Measurements from ENCODE around the gene PLAGL2.

Gene PLAGL2

DNA sequence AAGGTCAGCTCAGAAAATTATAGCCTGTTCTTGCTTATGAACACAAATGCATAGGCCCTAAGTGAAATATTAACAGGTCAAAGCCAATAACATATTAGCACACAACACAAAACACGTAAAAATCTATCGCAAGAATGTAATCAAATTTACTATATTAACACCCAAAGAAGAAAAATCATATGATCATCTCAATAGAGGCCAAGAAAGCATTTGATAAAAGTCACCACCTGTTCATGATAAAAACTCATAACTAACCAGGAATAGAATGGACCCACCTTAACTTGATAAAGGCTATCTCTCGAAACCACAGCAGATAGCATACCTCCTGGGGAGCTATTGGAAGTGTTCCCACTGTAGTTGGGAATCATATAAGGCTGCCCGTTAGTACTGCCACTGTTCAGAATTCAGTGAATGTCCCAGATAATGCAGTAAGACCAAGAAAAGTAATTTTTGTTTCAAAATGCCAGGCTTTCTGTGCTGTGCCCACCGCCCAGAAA is 21.8 kb upstream of the PLAGL2 start:
- no peak for DNase-seq

DNA sequence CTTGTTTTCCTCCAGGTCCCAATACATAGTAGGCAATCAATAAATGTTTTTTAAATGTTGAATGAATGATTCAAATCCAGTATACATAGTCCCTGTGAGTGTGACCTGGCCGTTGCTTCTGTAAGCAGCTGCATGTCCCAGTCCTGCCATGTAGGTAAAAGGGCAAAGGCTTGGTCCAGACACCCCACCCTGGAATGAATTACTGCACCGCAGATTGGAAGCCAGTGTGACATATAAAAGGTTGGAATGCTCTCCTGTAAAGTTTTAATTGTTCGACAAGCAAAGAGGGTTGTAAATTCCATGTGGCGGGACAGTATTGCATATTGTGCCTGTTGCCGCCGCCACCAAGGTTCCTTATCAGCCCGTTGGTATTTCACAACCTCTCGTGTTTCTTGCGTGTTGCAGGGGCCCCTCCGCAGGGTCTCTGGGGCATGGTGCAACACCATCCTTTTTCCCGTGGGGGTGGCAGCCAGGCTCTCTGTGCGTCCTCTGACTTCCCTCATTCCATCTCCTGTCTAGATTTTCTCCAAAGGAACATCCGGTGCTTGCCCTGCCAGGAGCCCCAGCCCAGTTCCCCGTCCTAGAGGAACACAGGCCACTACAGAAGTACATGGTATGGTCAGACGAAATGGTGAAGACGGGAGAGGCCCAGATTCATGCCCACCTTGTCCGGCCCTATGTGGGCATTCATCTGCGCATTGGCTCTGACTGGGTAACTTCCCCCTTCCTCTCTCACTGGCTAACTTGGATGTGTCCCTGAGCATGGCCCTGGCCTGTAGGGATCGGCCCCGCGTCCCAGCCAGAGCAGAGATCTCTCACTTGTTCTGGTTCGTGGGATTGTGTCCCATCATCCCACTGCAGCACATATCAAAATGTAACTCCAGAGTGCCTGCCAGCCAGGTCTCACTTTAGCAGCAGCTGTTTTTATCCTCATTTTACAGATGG is 20.5 kb upstream of the PLAGL2 start:
- DNase-seq, result no peak

DNA sequence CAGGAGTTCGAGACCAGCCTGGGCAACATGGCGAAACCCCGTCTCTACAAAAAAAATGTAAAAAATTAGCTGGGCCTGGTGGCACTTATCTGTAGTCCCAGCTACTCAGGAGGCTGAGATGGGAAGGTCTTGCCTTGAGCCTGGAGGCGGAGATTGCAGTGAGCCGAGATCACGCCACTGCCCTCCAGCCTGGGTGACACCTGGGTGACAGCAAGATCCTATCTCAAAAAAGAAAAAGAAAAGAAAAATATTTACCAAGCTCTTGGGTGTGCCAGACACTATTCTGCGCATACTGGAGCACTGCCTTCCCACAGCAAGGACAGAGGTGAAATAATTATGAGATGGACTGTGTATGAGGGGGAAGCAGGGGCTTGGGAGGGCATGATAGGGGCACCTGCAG is 19.8 kb upstream of the PLAGL2 start:
- DNase-seq, result peak; percentile 67

DNA sequence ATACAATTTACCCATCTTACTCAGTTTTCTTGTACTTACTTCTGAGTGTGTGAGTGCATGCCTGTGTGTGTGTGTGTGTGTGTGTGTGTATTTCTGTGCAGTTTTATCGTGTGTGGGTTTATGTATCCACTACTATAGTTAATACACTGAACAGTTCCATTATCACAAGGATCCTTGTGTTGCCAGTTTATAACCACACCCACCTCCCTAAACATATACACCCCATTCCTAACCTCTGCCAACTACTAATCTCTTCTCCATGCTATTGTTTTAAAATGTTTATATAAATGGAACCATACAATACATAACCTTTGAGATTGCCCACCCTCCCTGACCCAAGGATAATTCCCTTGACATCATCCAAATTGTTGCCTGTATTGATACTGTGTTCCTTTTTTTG is 18.8 kb upstream of the PLAGL2 start:
- DNase-seq, result peak; percentile 73

DNA sequence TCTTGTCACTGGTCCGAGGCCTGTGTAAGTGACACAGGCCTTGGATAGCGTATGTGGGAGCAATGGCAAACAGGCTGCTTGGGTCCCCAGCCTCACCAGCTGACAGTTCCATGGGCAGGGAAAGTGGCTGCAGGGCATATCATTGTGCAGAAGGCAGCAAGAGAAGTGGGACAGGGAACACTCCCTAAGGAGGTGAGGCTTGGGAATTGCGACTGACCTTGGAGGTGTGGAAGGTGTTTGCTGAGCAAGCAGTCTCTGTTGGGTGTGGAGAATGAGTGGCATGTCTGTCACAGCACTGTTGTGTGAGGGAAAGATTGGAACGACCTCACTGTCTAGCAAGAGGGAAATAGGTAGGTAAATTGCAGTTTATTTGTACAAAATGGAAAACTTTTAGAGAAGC is 16.9 kb upstream of the PLAGL2 start:
- no peak for DNase-seq

DNA sequence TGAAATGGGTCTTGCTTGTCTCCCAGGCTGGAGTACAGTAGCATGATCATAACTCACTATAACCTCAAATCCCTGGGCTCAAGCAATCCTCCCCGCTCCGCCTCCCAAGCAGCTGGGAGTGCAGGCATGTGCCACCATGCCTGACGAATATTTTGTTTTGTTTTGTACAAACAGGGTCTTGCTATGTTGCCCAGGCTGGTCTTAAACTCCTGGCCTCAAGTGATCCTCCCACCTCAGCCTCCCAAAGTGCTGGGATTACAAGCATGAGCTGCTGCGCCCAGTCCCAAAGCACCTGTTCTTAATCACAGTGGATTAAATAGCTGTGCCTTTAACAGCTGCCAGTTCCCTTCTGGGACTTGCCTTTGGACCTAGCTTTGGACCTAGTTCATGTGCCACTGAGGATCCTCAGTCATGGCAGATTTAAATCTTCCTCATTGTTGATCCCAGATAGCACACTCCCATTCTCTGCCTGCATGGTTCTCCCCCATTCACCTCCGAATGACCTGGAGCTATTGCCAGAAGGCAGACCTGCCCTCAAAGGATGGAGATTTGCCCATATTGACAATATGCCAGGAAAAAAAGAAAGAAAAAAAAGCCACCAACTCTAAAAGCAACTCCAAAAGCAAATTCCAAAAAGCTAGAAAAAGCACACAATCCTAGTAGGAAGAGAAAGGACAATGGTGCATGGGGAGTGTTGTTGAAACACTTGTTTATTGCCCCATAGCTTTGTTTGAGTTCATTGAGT is 10.8 kb upstream of the PLAGL2 start:
- no peak for DNase-seq

DNA sequence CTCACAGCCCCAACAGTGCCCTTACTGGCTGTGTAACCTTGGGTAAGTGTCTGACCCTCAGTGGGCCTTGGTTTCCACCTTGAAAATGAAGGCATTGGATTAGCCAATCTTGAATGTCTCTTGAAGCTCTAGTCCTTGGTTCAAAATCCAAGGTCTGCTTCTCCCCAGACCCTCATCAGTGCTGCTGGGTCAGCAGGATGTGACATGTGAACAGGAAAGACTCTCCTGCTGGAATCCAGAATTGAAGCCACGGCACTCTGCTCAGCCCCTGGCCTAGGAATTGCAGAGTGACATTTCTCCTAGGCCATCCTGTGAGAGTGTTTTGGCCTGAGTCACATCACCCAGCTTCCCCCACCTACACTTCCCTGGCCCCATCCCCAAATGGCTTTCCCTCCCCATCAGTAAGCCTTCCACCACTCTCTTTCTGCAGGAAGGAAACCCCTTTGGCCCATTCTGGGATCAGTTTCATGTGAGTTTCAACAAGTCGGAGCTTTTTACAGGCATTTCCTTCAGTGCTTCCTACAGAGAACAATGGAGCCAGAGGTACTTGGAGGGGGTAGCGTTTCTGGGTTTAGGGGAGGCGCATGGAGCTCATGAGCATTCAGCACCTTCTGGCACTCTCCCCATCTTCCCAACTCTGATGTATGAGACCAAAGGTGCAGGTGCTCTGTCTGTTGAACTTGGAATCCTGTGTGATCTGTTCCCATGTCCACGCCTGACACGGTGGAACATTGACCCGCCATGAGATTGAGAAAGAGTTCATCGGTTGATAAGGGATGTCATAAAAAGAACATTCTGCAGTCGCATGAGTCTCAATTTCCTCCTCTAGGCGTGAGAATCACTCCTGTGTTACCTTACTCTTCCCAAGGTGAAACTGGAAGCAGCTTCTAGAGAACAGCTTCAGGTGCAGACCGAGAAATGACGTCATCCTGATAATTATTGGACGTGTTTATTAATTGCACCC is 8.9 kb upstream of the PLAGL2 start:
- DNase-seq, result no peak

DNA sequence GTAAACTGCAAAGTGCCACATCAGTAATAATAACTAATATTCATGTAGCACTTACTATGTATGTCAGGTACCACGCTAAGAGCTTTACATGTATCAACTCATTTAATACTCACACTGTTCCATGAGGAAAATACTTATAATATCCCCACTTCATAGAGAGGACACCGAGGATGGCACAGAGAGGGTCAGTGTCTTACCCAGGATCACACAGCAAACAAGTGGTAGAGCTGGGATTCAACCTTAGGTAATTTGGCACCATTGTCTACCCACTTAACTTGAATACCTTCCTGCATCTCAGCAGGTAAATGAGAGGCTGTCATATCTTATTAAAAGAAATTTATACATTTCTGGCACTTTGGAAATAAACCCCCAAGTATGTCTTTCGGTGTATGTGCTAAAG is 8.2 kb upstream of the PLAGL2 start:
- no peak for DNase-seq

DNA sequence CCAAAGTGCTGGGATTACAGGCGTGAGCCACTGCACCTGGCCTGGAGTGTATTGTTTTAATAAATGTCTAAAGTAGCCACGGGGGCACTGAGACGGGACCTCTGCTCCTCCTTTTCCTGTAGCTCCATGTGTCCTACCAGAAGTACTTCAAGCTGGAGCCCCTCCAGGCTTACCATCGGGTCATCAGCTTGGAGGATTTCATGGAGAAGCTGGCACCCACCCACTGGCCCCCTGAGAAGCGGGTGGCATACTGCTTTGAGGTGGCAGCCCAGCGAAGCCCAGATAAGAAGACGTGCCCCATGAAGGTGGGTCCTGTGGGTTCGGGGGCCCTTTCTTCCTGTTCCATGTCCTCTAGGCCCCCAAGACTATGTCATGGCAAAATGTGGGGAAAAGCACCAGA is 7.6 kb upstream of the PLAGL2 start:
- DNase-seq, result no peak

DNA sequence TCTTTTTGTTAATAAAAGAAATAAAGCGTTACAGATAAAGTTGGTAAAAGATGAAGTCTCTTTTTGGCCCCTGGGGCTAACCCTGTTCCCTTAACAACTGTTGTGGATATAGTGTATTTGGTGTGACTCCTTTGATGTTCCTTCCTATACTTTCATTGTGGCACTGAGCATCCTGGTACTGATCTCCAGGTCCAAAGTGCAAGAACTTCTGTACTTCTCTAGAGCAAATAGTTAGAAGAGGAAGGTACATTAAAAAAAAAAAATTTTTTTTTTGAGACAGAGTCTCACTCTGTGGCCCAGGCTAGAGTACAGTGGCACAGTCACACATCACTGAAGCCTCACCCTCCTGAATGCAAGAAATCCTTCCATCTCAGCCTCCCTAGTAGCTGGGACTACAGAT is 6.3 kb upstream of the PLAGL2 start:
- no peak for DNase-seq

DNA sequence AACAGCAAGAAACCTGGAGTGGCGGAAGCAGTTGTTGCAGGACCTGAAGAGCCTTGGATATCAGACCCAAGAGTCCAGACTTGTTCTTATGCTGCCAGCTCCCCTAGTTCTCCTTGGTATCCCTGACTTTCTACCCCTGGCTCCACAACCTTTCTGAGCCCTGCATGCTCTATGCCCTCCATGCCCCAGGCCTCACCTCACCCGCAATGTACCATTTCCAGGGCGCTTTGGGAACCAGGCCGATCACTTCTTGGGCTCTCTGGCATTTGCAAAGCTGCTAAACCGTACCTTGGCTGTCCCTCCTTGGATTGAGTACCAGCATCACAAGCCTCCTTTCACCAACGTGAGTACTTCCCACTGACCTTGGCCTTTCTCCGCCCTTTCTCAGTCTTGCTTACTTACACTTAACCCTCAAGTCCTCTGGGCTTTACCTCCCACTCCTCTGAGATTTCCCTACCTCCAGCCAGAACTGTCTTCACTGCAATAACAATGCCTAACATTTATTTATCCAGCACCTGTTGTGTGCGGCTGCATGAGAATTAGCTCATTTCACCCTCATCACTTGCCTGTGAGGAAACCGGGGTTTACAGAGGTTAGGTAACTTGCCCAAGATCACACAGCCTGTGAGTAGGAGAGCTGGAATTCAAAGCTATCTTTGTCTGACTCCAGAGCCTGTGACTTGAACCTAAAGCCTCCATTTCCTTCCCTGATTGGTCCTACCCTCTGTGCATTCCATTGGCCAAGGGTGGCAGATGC is 2.5 kb upstream of the PLAGL2 start:
- DNase-seq, result no peak

DNA sequence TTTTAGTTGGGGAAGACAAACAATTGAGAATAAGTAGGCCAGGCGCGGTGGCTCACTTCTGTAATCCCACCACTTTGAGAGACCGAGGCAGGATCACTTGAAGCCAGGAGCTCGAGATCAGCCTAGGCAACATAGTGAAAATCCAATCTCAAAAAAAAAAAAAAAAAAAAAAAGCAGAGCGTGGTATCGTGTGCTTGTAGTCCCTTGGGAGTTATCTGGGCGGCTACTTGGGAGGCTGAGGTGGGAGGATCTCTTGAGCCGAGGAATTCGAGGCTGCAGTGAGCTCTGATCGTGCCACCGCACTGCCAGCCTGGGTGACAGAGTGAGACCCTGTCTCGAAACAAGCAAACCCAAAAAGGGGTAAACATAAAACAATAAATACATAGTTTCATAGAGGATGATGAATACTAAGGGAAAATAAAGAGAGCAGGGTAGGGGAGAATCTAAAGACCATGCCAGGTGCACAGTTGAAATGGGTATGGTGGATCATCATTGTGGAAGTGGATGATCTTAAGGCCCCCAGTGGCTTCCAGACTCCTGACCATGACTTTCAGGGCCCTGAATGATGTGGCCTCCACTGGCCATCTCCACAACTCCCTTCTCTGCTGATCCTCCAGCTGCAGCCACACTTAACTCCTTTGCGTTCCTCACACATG is 1.1 kb upstream of the PLAGL2 start:
- no peak for DNase-seq

DNA sequence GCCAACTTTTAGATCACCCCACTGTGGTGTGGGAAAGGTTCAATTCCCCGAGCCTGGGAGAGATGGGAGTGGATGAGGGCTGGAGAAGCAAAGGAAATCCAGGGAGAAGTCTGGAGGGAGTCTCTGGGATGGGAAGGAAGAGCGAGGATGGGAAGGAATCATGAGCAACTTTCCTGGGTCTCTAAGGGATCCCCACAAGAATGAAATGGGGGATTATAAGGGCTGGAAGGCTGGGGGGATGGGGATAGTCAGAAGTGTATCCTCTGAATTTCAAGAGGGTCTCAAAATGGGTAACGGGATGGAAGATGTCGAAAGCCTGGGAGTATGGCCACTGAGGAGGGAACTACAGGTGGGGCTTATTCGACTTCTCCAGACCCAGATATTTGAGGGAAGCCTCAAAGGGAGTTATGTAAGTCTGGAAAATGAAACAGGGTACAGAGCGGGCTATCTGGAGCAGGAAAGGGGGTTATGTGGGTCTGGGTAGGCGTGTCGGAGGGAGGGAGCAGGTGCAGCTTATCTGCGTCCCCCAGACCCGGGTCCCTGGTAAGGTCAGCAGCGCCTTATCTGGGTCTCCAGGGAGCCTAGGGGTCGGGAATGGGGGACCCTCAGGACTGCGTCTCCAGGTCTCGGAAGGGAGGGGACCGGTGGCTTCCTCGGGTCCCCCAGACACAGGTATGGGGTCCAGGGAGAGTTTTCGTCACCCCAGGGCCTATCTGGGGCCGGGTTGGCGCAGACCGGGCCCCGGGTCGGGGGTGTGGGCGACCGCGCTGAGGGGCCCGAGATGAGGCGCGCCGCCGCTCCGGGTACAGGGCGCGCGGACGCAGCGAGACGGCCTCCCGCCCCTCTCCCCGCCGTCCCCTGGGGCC is 550 bp downstream of the PLAGL2 start:
- DNase-seq, result peak; percentile 77

DNA sequence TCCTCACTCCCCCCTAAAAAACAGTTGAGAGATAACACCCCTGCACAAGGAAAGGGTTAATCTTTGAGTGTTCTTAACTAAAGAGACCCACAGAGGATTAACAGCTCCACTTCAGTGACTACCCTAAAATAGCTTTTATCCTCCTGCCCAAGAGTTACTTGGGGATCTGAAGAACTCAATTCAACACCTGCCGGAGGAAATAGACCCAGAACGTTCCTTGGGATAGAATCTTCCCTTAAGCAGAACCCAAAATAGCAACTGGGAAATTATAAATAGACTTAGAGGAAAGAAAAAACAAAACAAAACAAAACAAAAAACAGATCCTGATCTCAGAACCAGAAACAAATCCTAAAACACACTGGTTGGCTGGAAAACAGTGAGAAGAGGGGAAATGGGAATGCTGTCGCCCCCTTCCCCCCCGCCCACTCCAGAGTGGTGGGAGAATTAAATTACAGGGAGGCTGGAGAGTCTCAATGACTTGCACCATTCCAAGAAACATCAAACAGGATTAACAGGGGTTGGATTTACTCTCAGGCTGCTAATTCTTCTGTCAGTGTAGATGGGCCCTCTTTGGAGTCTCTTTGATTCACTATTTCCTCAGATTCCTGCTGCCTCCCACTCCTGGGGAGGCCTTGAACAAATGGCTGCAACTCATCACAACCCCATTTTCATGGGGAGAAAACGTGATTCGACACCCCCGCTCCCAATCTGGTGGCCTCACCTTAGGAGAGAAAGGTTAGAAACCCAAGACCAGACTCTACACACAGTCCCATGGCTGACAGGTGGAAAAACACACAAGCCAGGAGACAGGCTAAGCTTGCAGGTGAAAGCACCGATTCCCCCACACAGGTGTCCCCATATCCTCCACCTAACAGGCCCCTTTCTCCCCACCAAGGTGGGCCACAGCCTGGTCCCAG is 1.4 kb downstream of the PLAGL2 start:
- DNase-seq, result no peak

DNA sequence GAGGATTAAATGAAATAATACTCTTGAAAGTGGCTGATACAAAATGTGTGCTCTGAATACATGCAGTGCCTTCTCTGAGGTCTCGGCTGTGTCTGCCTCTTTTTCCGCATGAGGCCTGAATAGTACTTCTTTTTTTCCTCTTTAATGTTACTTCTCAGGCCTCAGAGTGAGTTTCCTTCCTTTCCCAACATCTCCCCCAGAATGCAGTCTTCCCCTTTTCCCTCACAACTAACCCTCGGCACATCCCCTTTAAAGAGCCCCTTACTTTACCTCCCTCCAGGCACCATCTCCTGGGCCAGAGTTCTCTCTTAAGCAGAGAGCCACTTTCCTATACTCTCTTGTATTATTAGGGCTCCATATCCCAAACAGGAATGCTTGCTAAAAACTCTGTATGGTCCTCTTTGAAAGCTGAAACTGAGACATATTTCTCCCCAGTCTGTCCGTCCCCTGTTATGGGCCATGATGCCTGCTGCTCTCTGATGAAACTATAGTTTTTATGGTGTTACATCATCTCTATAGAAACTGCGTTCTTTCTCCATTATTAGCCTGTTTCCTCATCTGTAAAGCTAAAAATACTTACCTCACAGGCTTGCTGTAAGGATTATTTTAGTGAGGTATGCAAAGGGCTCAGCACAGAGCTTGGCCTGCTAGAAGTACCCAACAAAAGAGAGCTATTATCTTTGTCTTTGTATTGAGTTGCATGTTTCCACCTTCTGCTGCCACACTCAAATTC is 2.3 kb downstream of the PLAGL2 start:
- no peak for DNase-seq

DNA sequence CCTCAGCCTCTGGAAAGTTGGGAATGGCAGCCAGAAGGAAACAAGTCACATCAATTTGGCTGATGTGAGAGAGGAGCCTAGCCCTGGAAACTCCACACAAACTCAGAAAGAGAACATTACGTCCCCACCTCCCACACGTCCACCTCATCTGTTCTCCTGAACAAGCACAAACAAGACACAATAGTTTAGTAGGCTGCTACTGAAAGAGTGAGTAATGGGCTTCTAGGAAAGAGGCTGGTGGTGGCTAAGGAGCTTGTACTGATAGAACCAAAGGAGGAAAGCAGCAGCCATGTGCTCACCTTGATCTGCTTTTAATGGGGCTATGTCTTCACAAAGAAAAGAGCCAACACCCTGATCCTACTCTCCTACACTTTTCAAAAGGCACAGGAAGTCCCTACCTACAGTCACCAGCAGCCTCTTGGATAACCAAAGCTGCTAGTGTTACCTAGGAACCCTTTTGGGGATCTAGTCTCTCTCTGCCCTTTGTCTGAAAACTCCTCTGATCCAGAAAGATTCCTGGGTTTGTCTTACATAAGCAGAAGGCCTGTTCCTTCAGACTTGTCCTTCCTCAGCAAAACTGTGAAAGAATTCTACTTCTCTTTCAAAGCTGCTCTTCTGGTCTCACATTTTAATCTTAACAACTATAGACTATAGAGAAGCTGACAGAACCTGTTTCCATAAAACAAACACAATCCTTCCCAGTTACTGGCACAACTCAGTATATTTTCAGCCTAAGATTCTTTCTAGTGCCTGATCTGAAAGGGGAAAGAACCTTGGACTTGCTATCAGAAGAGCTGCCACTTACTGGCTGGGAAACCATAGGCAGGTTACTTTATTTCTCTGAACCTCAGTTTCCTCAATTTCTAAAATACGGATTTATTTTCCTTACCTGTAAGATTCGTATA is 3.1 kb downstream of the PLAGL2 start:
- no peak for DNase-seq

Data from hematopoietic multipotent progenitor cell treated with erythropoietin and hydrocortisone succinate and interleukin-3 and kit ligand, for 8 days (in vitro differentiated cells).